ENCODE data around the gene DRAM2. TPM values are rescaled to one million over a fixed set of nuclear protein-coding genes. Genes with fewer than 3 reads are reported as not detected.
A peak's percentile ranks its signal among the peaks of the same experiment; 100 is the strongest.

DRAM2 gene
- total RNA-seq, 2 donors from 2014 or later: 73.3 to 89.4 TPM

GRCh38 chr1:111157431-111157830, 17.5 kb upstream of the DRAM2 start:
- no peak overlapping the region for H3K27ac Mint-ChIP-seq
- ATAC-seq (replicated peaks in 1 of 2) (no peak), DNase-seq (no peak)
- peaks cover 28 to 47% of the 10 kb centered on the region in 2 donors for H3K36me3 Mint-ChIP-seq (ENCODE audit: insufficient read depth in 2 of 2)
- no peak overlapping the region for H3K4me3 Mint-ChIP-seq
- H3K4me1 Mint-ChIP-seq (ENCODE audit: low read depth): peaks cover 26% of the 10 kb centered on the region
- H3K27me3 Mint-ChIP-seq (ENCODE audit: low read depth): no peaks in the 10 kb centered on the region
- H3K9me3 Mint-ChIP-seq: no peaks in the 10 kb centered on the region

DNA sequence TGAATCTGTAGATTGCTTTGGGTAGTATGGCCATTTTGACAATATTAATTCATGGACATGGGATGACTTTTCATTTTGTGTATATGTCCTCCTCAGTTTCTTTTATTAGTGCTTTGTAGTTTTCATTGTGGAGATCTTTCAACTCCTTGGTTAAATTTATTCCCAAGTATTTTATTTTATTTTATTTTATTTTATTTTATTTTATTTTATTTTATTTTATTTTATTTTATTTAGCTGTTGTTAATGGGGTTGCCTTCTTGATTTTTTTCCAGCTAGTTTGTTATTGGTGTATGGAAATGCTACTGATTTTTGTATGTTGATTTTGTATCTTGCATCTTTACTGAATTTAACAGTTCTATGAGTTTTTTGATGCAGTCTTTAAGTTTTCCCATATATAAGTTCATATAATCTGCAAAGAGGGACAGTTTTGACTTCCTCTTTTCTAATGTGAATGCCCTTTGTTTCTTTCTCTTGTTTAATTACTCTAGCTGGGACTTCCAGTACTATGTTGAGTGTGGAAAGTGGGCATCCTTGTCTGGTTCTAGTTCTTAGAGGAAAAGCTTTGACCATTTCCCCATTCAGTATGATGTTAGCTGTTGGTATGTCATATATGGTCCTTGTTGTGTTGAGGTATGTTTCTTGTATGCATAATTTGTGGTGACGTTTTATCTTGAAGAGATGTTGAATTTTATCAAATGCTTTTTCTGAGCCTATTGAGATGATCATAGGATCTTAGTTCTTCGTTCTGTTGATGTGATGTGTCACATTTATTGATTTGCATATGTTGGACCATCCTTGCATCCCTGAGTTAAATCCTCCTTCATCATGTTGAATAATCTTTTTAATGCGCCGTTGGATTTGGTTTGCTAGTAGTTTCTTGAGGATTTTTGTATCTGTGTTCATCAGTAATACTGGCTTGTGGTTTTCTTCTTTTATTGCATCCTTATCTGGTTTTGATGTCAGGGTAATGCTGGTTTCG, 14.4 kb upstream of the DRAM2 start:
- peaks cover 56% of the 10 kb centered on the region for H3K4me1 Mint-ChIP-seq (ENCODE audit: low read depth)
- peaks cover 29 to 54% of the 10 kb centered on the region in 2 donors for H3K36me3 Mint-ChIP-seq (ENCODE audit: insufficient read depth in 2 of 2)
- H3K27ac Mint-ChIP-seq: peak overlapping the region; percentile 80
- H3K4me3 Mint-ChIP-seq: no peak overlapping the region
- H3K9me3 Mint-ChIP-seq: no peaks in the 10 kb centered on the region
- no peaks in the 10 kb centered on the region for H3K27me3 Mint-ChIP-seq (ENCODE audit: low read depth)
- no peak for ATAC-seq (replicated peaks in 1 of 2)
- DNase-seq: no peak

DNA sequence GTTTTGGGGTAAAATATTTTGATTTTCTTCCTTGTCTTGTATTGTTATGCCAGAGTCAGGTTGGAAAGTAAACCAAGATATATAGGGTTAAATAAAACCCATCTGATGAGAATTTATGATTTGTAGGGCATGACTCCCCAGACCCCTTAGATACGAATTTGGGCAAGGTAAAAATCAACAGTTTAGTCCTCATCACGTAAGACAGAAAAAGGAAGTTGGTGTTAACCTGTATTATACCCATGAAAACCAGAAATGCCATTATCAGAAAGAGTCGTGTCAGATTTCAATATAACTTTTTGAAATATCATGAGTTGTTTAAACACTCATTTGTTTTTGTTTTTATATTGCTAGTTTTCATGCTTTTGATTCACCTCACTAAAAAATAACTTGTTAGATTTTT, 11.9 kb upstream of the DRAM2 start:
- Mint-ChIP-seq H3K9me3 (no peaks in the 10 kb centered on the region), H3K4me1 (ENCODE audit: low read depth) (peaks cover 69% of the 10 kb centered on the region), H3K27me3 (ENCODE audit: low read depth) (no peaks in the 10 kb centered on the region), H3K36me3 (ENCODE audit: insufficient read depth in 2 of 2) (peaks cover 29 to 60% of the 10 kb centered on the region in 2 donors), H3K27ac (peak overlapping the region; percentile 89), H3K4me3 (peak overlapping the region in 1 of 2 donors; percentile 48)
- ATAC-seq (replicated peaks in 1 of 2): no peak
- DNase-seq: no peak

DNA sequence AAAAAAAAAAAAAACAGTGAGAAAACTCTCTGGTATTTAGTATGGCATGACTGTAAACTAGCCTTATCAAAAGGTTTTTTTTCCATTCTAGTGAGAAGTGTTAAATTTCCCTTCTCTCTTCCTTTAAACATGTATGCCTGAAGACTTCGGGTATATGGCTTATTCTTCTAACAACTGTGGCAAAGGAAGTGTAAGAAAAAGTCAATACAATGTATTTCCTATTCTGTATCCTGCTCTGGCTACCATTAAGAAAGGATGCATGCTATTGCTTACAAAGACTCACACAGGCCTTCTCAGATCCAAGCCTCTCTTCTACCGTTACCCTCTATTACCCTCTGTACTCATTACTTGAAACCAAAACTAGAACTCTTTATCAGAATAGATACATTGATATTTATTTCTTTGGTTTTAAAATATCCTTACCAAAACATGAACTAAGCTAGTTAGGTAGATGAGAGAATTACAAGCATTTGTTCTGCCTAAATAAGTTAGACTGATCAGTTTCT, 8.5 kb upstream of the DRAM2 start:
- Mint-ChIP-seq H3K4me3 (peak overlapping the region; percentile 3 to 17), H3K27me3 (ENCODE audit: low read depth) (no peaks in the 10 kb centered on the region), H3K9me3 (no peaks in the 10 kb centered on the region), H3K4me1 (ENCODE audit: low read depth) (peaks cover 76% of the 10 kb centered on the region), H3K36me3 (ENCODE audit: insufficient read depth in 2 of 2) (peaks cover 11 to 38% of the 10 kb centered on the region in 2 donors), H3K27ac (peak overlapping the region; percentile 1)
- no peak for ATAC-seq (replicated peaks in 1 of 2)
- DNase-seq: no peak

GRCh38 chr1:111147948-111148347, 8.1 kb upstream of the DRAM2 start:
- Mint-ChIP-seq H3K4me1 (ENCODE audit: low read depth) (peaks cover 76% of the 10 kb centered on the region), H3K27ac (no peak overlapping the region), H3K36me3 (ENCODE audit: insufficient read depth in 2 of 2) (peaks cover 8 to 34% of the 10 kb centered on the region in 2 donors), H3K9me3 (no peaks in the 10 kb centered on the region), H3K27me3 (ENCODE audit: low read depth) (no peaks in the 10 kb centered on the region), H3K4me3 (no peak overlapping the region)
- DNase-seq (no peak), ATAC-seq (replicated peaks in 1 of 2) (no peak)

GRCh38 chr1:111145963-111146768, 6.3 kb upstream of the DRAM2 start:
- Mint-ChIP-seq H3K36me3 (ENCODE audit: insufficient read depth in 2 of 2) (peaks cover 3 to 24% of the 10 kb centered on the region in 2 donors), H3K9me3 (no peaks in the 10 kb centered on the region), H3K27me3 (ENCODE audit: low read depth) (no peaks in the 10 kb centered on the region), H3K27ac (peak overlapping the region; percentile 98), H3K4me1 (ENCODE audit: low read depth) (peaks cover 76% of the 10 kb centered on the region), H3K4me3 (peak overlapping the region; percentile 48 to 83)
- DNase-seq: no peak
- peak; percentile 36 to 63 for ATAC-seq (replicated peaks in 1 of 2)

DNA sequence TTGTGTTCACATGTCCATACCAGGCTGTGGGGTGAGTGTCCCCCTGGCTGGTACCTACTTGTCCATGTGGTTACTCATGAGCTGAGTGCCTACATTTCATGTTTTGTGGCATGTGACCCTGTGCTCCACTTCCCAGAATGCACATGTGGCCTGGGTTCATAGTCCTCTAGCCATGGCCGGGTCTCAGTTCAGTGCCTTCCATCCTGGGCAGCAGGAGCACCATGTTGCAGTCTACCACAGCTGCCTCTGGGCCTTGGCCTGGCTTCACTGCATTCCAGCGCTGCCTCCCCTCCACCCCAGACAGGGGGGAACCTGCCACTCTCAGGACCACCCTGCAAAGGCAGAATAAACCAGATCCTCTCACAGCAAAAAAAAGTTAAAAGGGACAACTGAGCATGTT, 5.6 kb upstream of the DRAM2 start:
- Mint-ChIP-seq H3K4me1 (ENCODE audit: low read depth) (peaks cover 75% of the 10 kb centered on the region), H3K27ac (peak overlapping the region; percentile 98), H3K9me3 (no peaks in the 10 kb centered on the region), H3K27me3 (ENCODE audit: low read depth) (no peaks in the 10 kb centered on the region), H3K4me3 (peak overlapping the region; percentile 48 to 83), H3K36me3 (ENCODE audit: insufficient read depth in 2 of 2) (peaks cover 1 to 21% of the 10 kb centered on the region in 2 donors)
- DNase-seq (no peak), ATAC-seq (replicated peaks in 1 of 2) (no peak)

DNA sequence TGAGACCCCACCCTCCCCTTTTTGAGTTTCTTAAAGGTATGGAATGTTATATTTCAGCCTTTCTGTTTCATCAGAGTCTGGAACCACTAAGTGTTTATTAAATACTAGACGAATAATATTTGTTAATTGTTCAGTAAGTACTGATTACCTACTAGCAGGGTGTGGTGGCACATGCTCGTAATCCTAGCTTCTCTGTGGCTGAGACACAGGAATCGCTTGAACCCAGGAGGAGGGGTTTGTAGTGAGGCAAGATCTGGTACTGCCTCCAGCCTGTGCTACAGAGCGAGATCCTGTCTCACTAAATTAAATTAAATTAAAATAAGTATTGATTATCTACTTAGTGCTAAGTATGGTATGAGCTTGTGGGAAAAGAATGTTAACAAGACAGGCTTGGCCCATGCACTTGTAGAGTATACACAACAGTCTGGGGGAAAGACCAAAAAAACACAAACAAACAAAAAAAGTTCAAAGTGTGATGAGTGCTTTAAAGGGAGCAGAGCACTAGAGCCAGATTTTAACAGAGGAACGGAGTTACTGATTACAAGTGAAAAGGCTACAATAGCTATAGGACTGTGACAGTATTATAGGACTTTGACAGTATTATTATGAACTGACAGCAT, 2.6 kb upstream of the DRAM2 start:
- peaks cover 69% of the 10 kb centered on the region for H3K4me1 Mint-ChIP-seq (ENCODE audit: low read depth)
- H3K4me3 Mint-ChIP-seq: peak overlapping the region; percentile 89 to 96
- H3K27ac Mint-ChIP-seq: no peak overlapping the region
- no peaks in the 10 kb centered on the region for H3K9me3 Mint-ChIP-seq
- no peaks in the 10 kb centered on the region for H3K27me3 Mint-ChIP-seq (ENCODE audit: low read depth)
- no peak for ATAC-seq (replicated peaks in 1 of 2)
- no peak for DNase-seq
- H3K36me3 Mint-ChIP-seq (ENCODE audit: insufficient read depth in 2 of 2): peaks cover 5 to 8% of the 10 kb centered on the region in 2 donors

- ATAC-seq (replicated peaks in 1 of 2) (no peak), DNase-seq (no peak)
- Mint-ChIP-seq H3K9me3 (no peaks in the 10 kb centered on the region), H3K4me3 (peak overlapping the region; percentile 89 to 96), H3K36me3 (ENCODE audit: insufficient read depth in 2 of 2) (peaks cover 4 to 8% of the 10 kb centered on the region in 2 donors), H3K27me3 (ENCODE audit: low read depth) (no peaks in the 10 kb centered on the region), H3K27ac (peak overlapping the region; percentile 74), H3K4me1 (ENCODE audit: low read depth) (peaks cover 63% of the 10 kb centered on the region)
These were observed 1.6 kb upstream of the DRAM2 start for GRCh38 chr1:111141245-111142220.

DNA sequence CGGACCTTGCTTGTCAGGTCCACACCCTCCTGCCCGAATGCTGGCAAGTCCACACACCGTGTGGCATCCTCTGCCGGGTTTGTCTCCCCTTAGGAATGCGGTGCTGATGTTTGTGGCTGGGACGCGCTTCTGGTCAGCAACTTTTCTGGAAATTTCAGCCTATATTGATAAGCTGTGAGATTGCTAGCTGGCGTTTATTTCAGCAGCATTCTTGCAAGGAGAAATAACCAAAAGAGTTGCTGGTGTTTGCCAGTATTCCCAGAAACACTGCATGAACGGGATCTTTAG, 731 bp upstream of the DRAM2 start:
- Mint-ChIP-seq H3K27ac (peak overlapping the region; percentile 55), H3K9me3 (no peaks in the 10 kb centered on the region)

DNA sequence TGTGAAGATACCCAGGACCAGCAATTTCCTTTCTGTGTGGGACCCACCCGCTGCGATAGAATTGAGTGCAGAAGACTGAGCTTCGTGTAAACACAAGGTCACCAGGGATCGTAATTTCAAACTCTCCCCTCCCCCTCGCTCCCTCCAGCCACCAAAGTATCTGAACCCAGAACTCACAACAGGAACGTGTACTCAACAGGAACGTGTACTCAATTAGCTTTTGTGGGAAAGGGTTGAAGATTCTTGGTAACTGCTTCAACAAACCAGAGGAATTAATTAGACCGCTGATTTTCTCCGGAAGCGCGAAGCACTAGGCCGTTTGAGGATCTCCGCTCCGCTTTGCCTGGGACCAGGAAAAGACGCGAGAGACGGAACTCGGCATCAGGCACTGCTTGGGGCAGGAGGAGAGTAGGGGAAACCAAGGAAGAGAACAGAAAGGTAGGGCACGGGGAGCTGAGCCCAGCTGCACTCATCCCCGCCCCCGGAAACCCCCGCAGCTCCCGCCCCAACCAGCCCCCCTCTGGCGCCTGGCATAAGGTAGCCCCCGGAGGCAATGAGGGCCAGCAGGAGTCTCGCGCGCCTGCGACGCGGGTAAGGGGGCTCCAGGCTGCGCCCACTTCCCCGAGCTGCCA, 453 bp downstream of the DRAM2 start:
- no peaks in the 10 kb centered on the region for H3K27me3 Mint-ChIP-seq (ENCODE audit: low read depth)
- peaks cover 8 to 15% of the 10 kb centered on the region in 2 donors for H3K36me3 Mint-ChIP-seq (ENCODE audit: insufficient read depth in 2 of 2)
- peak overlapping the region; percentile 89 to 96 for H3K4me3 Mint-ChIP-seq
- peak; percentile 21 to 38 for DNase-seq
- H3K4me1 Mint-ChIP-seq (ENCODE audit: low read depth): peaks cover 56% of the 10 kb centered on the region
- ATAC-seq (replicated peaks in 1 of 2): no peak
- H3K9me3 Mint-ChIP-seq: no peaks in the 10 kb centered on the region
- H3K27ac Mint-ChIP-seq: peak overlapping the region; percentile 100

More for the DNA sequence above, 731 bp upstream of the DRAM2 start:
- Mint-ChIP-seq H3K27me3 (ENCODE audit: low read depth) (no peaks in the 10 kb centered on the region), H3K4me3 (peak overlapping the region; percentile 89 to 96), H3K4me1 (ENCODE audit: low read depth) (peaks cover 59% of the 10 kb centered on the region), H3K36me3 (ENCODE audit: insufficient read depth in 2 of 2) (peaks cover 8 to 11% of the 10 kb centered on the region in 2 donors)
- ATAC-seq (replicated peaks in 1 of 2) (no peak), DNase-seq (no peak)

All from activated T-cell treated with anti-CD3 and anti-CD28 coated beads, Interleukin-2, amount 50 U/mL, for 72 hours (primary cell).